ENCODE measurements around the gene MOB1B.

DNA sequence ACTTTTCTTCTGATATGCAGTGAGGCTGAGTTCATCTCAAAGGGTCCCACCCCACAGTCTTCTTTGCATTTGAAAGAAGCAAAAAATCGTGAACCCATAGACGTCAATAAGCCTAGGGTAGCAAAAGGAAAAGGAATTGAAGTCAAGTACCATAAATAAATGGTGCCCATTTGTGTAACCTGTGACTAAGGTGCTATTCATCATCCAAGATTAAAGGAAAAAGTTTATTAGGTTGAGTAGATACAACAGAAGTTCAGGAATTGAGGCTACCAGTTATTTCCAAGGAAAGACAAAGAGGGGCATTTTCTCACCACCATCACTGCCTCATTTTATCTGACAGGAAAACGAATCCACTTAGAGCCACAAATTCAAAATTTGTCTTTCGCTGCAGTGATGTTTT lies 43.7 kb upstream of the MOB1B start:
- TF ChIP-seq, protein P1, sequence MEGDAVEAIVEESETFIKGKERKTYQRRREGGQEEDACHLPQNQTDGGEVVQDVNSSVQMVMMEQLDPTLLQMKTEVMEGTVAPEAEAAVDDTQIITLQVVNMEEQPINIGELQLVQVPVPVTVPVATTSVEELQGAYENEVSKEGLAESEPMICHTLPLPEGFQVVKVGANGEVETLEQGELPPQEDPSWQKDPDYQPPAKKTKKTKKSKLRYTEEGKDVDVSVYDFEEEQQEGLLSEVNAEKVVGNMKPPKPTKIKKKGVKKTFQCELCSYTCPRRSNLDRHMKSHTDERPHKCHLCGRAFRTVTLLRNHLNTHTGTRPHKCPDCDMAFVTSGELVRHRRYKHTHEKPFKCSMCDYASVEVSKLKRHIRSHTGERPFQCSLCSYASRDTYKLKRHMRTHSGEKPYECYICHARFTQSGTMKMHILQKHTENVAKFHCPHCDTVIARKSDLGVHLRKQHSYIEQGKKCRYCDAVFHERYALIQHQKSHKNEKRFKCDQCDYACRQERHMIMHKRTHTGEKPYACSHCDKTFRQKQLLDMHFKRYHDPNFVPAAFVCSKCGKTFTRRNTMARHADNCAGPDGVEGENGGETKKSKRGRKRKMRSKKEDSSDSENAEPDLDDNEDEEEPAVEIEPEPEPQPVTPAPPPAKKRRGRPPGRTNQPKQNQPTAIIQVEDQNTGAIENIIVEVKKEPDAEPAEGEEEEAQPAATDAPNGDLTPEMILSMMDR (IDR thresholded peaks at IDR 0.05), result no peak
- TF ChIP-seq POLR2A (IDR thresholded peaks at IDR 0.05), result no peak
